ENCODE data around the gene SNRK. TPM values are rescaled to one million over a fixed set of nuclear protein-coding genes. Genes with fewer than 3 reads are reported as not detected.

SNRK gene
- total RNA-seq, 4 donors from 2014 or later: 30.7 to 50.4 (median 45.8) TPM

- intact Hi-C loops (cut with DNase I): no loop called here
- no peak for DNase-seq (ENCODE audit: extremely low spot score)
- no peaks in the 10 kb centered on the region for H3K27me3 ChIP-seq
- peaks cover 14 to 41% (median 20%) of the 10 kb centered on the region in 4 donors for H3K4me1 ChIP-seq
- TF ChIP-seq EP300 (IDR thresholded peaks at IDR 0.05) (no peak), POLR2A (IDR thresholded peaks at IDR 0.05; ENCODE audit: low read depth) (no peak), CTCF (IDR thresholded peaks at IDR 0.05) (no peak), POLR2AphosphoS5 (IDR thresholded peaks at IDR 0.05) (no peak)
- H3K36me3 ChIP-seq: no peaks in the 10 kb centered on the region
- no peak overlapping the region for H3K4me3 ChIP-seq
- H3K9me3 ChIP-seq: no peaks in the 10 kb centered on the region
- H3K27ac ChIP-seq (replicated peaks in 1 of 4): no peak overlapping the region
Observed at GRCh38 chr3:43249405-43249804, 36.9 kb upstream of the SNRK start.

GRCh38 chr3:43253294-43253693, 33.0 kb upstream of the SNRK start:
- Histone ChIP-seq H3K36me3 (no peaks in the 10 kb centered on the region), H3K4me1 (peaks cover 5 to 18% (median 14%) of the 10 kb centered on the region in 4 donors), H3K4me3 (no peak overlapping the region), H3K27ac (replicated peaks in 1 of 4) (no peak overlapping the region), H3K27me3 (no peaks in the 10 kb centered on the region), H3K9me3 (no peaks in the 10 kb centered on the region)
- no peak for TF ChIP-seq POLR2AphosphoS5 (IDR thresholded peaks at IDR 0.05)
- no peak for TF ChIP-seq CTCF (IDR thresholded peaks at IDR 0.05)
- DNase-seq (ENCODE audit: extremely low spot score): peak; percentile 68
- WGBS: 36% methylated on average over 4 of the region's 4 CpGs
- intact Hi-C loops (cut with DNase I): no loop called here

- DNase-seq (ENCODE audit: extremely low spot score): no peak
- no peak overlapping the region for H3K27ac ChIP-seq (replicated peaks in 1 of 4)
- intact Hi-C loops (cut with DNase I): no loop called here
- no peak overlapping the region for H3K4me3 ChIP-seq
- H3K27me3 ChIP-seq: no peaks in the 10 kb centered on the region
- no peaks in the 10 kb centered on the region for H3K36me3 ChIP-seq
- peaks cover 0 to 16% (median 12%) of the 10 kb centered on the region in 4 donors for H3K4me1 ChIP-seq
- WGBS: 100% methylated on average over 1 of the region's 1 CpG
- H3K9me3 ChIP-seq: no peaks in the 10 kb centered on the region
- no peak for TF ChIP-seq EP300 (IDR thresholded peaks at IDR 0.05)
- no peak for TF ChIP-seq POLR2A (IDR thresholded peaks at IDR 0.05; ENCODE audit: low read depth)
- TF ChIP-seq POLR2AphosphoS5 (IDR thresholded peaks at IDR 0.05): no peak
- no peak for TF ChIP-seq CTCF (IDR thresholded peaks at IDR 0.05)
Observed at GRCh38 chr3:43254125-43254524, 32.2 kb upstream of the SNRK start.

- intact Hi-C loops (cut with DNase I): no loop called here
- WGBS: 67% methylated on average over 2 of the region's 2 CpGs
- Histone ChIP-seq H3K36me3 (no peaks in the 10 kb centered on the region), H3K27me3 (no peaks in the 10 kb centered on the region), H3K4me3 (no peak overlapping the region), H3K4me1 (peaks cover 0 to 16% (median 12%) of the 10 kb centered on the region in 4 donors), H3K9me3 (no peaks in the 10 kb centered on the region), H3K27ac (replicated peaks in 1 of 4) (no peak overlapping the region)
- no peak for DNase-seq (ENCODE audit: extremely low spot score)
- TF ChIP-seq POLR2AphosphoS5 (IDR thresholded peaks at IDR 0.05) (no peak), EP300 (IDR thresholded peaks at IDR 0.05) (no peak)
Observed at GRCh38 chr3:43255662-43256061, 30.7 kb upstream of the SNRK start.

- H3K36me3 ChIP-seq: no peaks in the 10 kb centered on the region
- TF ChIP-seq EP300 (IDR thresholded peaks at IDR 0.05) (no peak), CTCF (IDR thresholded peaks at IDR 0.05) (no peak), POLR2A (IDR thresholded peaks at IDR 0.05; ENCODE audit: low read depth) (no peak), POLR2AphosphoS5 (IDR thresholded peaks at IDR 0.05) (no peak)
Observed at GRCh38 chr3:43256714-43257461, 29.5 kb upstream of the SNRK start.

More at GRCh38 chr3:43256714-43257461, 29.5 kb upstream of the SNRK start:
- Histone ChIP-seq H3K4me1 (peaks cover 0 to 16% (median 12%) of the 10 kb centered on the region in 4 donors), H3K27ac (replicated peaks in 1 of 4) (no peak overlapping the region), H3K27me3 (no peaks in the 10 kb centered on the region), H3K4me3 (no peak overlapping the region), H3K9me3 (no peaks in the 10 kb centered on the region)
- DNase-seq (ENCODE audit: extremely low spot score): peak; percentile 86
- intact Hi-C loops (cut with DNase I): no loop called here
- WGBS: 79% methylated on average over 1 of the region's 1 CpG

Data from esophagus muscularis mucosa (tissue), 4 donors.